ENCODE measurements around the gene NCKAP5.
A peak's percentile ranks its signal among the peaks of the same experiment; 100 is the strongest.

Gene NCKAP5

DNA sequence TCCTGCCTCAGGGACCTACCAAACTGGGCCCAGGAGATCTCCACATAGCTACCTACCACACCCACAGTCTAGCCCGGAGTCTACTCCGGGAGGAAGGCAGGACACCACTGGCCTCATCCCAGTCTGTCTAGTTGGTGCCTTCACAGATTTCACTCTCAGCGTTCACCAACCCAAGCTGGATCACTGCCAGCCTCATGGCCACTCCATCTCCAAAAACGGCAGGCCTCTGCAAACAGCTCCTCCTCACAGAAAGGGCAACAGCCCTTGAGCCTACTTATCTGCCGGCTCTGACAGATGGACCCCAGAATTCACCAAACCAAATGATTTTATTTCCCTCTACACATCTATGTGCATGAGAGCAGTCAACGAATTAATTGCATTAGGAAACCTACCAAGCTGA lies 61.3 kb downstream of the NCKAP5 start:
- in situ Hi-C loops (cut with MboI; ENCODE audit: low sequenced_read_pairs, unreplicated experiment) = no loop called here
- no peak for DNase-seq (ENCODE audit: low spot score)
- TF ChIP-seq, protein P1, sequence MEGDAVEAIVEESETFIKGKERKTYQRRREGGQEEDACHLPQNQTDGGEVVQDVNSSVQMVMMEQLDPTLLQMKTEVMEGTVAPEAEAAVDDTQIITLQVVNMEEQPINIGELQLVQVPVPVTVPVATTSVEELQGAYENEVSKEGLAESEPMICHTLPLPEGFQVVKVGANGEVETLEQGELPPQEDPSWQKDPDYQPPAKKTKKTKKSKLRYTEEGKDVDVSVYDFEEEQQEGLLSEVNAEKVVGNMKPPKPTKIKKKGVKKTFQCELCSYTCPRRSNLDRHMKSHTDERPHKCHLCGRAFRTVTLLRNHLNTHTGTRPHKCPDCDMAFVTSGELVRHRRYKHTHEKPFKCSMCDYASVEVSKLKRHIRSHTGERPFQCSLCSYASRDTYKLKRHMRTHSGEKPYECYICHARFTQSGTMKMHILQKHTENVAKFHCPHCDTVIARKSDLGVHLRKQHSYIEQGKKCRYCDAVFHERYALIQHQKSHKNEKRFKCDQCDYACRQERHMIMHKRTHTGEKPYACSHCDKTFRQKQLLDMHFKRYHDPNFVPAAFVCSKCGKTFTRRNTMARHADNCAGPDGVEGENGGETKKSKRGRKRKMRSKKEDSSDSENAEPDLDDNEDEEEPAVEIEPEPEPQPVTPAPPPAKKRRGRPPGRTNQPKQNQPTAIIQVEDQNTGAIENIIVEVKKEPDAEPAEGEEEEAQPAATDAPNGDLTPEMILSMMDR (IDR thresholded peaks at IDR 0.05; ENCODE audit: borderline replicate concordance, control extremely low read depth, extremely low read depth, insufficient read depth, missing control alignments) = no peak

DNA sequence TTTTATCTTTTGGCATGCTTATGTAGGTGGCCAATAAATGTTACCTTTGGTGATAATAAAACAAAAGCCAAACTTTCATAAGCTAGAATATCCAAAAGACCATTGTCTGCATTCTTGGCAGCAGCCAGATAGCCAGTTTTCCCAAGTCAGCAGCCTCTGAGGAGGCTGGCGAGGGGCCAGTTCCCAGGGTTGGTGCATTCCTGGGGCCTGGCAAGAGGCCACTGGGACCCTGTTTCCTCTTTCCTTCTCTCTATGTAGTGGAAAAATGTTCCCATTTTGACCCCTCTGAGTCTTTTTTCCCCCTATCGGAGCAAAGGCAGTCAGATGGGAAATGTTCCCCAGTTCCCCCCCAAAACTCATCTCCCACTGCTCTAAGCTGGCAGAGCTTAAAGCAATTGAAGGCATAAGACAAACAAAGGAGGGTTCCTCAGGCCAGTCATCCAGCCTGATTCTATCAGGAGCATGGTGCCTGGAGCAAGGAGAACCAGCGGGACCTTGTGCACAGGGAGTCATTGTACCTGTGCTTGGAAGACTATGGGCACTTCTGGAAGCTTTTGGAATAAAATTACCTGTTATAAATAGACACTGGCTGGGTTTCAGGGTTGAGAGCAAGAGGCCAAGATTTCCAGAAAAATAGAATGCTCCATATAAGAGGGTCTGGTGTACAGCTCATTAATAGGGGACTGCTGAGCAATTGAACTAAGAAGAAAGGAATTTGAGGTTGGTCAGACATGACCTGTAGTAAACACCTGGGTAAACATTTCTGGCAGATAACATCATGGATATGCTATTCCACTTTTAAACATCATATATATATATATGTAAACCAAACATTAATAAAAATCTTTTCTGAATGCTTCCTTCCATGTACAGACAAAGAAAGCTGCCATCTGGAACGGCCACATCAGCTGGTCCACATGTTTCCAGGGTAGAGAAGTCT lies 63.4 kb downstream of the NCKAP5 start:
- in situ Hi-C loops (cut with MboI; ENCODE audit: low sequenced_read_pairs, unreplicated experiment) = no loop called here
- DNase-seq (ENCODE audit: low spot score) = no peak
- TF ChIP-seq, protein P1 (IDR thresholded peaks at IDR 0.05; ENCODE audit: borderline replicate concordance, control extremely low read depth, extremely low read depth, insufficient read depth, missing control alignments) = no peak

DNA sequence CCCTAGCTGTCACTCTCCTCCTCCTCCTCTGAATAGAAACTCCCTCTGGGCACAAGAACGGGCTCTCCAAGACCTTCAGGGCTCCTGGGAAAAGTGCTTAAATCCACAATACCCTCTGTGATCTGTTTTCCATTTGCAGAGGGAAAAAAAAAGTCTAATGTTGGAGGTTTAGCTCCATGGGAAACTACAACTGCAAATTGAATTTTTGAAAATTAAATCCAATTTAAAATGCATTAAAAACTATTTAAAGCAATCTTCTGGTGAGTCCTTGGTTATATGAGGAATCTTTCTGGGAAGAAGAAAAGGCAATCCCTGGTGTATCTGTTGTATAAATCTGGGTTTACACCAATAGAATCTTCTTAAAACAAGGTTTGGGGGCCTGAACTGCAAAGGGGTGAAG lies 64.3 kb downstream of the NCKAP5 start:
- TF ChIP-seq, protein P1 (IDR thresholded peaks at IDR 0.05; ENCODE audit: borderline replicate concordance, control extremely low read depth, extremely low read depth, insufficient read depth, missing control alignments) = no peak
- no peak for DNase-seq (ENCODE audit: low spot score)
- in situ Hi-C loops (cut with MboI; ENCODE audit: low sequenced_read_pairs, unreplicated experiment) = no loop called here

DNA sequence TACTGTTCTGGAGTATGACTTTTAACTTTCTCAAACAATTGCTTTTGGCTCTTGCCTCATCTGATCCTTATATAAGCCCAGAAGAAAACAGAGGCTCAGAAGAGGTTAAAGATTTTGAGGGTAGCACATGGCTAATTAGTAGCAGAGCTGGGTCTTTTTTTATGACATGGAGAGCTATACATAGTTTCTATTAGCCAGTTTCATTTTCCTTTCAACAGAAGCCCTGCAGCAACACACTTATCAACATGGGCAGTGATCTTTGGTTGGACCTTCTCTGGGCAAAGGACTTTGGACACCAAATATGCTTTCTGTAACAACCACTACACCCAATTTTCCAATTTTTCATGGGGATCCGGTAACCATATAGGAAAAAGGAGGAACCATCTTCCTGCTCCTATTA lies 64.9 kb downstream of the NCKAP5 start:
- in situ Hi-C loops (cut with MboI; ENCODE audit: low sequenced_read_pairs, unreplicated experiment) = no loop called here

DNA sequence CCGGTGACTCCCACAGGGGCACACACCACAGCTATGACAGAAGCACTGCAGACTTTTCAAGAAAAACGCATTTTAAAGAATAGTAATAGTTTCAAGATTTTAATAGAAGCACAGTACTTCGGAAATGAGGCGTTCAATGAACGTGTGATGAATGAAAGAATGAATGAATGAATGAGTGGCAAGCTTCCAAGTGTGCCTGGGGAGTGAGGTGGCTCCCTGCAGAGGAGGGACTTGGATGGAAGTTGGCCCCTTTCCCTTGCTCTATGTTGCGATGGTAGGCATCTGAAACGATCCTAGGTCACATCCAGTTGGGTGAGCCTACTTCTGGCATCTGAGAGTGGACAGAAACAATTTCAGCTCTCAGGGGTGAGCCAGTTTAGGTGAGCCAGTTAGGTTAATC lies 65.6 kb downstream of the NCKAP5 start:
- DNase-seq (ENCODE audit: low spot score) = no peak
- TF ChIP-seq, protein P1 (IDR thresholded peaks at IDR 0.05; ENCODE audit: borderline replicate concordance, control extremely low read depth, extremely low read depth, insufficient read depth, missing control alignments) = no peak
- in situ Hi-C loops (cut with MboI; ENCODE audit: low sequenced_read_pairs, unreplicated experiment) = no loop called here

More for the DNA sequence above, 64.9 kb downstream of the NCKAP5 start:
- DNase-seq (ENCODE audit: low spot score) = peak; percentile 10
- TF ChIP-seq, protein P1 (IDR thresholded peaks at IDR 0.05; ENCODE audit: borderline replicate concordance, control extremely low read depth, extremely low read depth, insufficient read depth, missing control alignments) = no peak

DNA sequence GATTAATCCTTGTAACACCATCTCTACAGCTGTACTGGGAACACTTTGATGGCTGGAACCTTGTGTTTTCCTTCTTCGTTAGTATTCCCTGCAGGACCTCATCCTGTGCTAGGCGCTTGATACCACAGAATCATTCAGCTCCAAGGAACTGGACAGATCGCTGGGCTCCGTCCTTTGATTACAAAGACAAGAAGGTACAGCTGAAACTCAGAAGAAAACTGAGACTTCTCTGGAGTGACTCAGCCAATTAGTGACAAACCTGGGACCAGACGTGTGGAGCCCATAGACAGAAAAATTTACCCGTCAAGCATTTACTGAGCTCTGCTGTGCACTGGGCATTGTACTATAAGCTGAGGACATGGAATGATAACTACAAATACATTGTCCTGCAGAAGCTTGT lies 67.3 kb downstream of the NCKAP5 start:
- in situ Hi-C loops (cut with MboI; ENCODE audit: low sequenced_read_pairs, unreplicated experiment) = no loop called here
- DNase-seq (ENCODE audit: low spot score) = no peak
- TF ChIP-seq, protein P1 (IDR thresholded peaks at IDR 0.05; ENCODE audit: borderline replicate concordance, control extremely low read depth, extremely low read depth, insufficient read depth, missing control alignments) = no peak
